NCI-H82 (cell line): ENCODE results near the gene EEA1.

Source experiments
- DNase-seq: peaks from one replicate; lab custom pipeline; 2025; lab: John Stamatoyannopoulos, UW

The EEA1 gene

GRCh38 chr12:92747151-92747550 lies 181.9 kb downstream of the EEA1 start:
- DNase-seq: no peak

DNA sequence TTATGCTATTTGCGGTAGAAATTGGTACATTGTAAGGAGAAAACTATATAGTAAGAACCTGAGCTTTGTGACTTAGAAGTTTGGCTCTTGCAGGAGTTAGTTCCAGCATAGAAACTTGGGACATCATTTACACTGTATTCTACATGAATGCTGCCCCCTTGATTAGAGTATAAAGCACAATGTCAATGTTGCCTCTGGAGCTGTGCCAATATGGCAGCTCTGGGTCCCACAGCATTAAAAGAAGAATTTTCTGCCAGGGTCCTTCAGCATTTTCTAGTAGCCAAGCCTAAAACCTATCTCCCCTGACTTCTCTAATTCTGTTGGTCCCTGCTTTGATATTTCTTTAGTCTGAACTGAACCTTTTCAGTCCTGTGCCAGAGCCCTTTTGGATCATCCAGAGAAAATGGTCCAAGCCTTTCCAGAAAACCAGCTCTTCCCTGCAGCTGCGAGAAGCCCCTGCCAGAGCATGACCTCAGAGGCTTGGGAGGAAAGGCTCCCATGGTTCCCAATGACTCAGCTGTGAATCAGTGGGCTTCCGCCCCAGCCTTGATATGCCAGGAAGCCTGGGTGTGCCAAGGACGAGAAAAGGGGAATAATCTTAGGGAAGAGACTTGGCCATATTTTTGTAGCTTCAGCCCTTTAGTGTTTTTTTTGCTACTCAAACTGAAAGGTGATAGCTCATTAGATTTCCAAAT lies 183.1 kb downstream of the EEA1 start:
- no peak for DNase-seq

- no peak for DNase-seq
These were observed 186.1 kb downstream of the EEA1 start for GRCh38 chr12:92743026-92743425.

DNA sequence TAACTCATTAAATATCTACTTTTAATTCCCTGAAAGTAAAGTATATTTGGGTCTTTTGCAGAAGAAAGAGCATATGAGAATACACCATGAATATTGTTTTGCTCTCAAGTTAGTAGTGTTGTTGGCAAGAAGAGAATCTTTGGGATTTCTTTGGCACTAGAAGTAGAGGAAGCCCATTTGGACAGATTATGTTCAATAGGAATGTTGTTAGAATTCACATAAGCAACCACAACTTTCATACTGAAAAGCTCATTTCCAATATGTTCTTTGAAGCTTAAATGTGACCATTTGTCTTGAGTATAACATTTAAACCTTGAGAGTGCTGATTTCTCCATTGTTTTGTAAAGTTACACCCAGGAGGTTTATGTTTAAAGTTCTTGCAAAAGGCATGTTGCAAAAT lies 188.7 kb downstream of the EEA1 start:
- DNase-seq: no peak

DNA sequence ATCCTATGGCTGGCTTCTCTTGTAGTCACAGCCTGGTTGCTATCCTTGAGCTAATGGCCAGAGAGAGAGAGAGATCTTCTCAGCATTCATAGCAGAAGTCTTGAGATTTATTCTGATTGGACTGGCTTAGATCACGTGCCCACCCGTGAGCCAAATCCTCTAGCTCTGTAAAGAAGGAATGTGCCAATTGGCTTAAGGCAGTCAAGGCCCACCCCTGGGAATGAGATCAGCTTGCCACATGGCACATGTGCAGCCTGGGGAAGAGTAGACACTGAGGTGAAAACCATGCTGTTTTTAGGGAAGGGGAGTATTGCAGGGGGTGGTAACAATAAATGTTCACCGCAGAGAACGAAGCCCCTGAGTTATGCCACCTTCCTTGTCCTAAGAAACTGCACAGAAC lies 190.0 kb downstream of the EEA1 start:
- peak; percentile 86 for DNase-seq

DNA sequence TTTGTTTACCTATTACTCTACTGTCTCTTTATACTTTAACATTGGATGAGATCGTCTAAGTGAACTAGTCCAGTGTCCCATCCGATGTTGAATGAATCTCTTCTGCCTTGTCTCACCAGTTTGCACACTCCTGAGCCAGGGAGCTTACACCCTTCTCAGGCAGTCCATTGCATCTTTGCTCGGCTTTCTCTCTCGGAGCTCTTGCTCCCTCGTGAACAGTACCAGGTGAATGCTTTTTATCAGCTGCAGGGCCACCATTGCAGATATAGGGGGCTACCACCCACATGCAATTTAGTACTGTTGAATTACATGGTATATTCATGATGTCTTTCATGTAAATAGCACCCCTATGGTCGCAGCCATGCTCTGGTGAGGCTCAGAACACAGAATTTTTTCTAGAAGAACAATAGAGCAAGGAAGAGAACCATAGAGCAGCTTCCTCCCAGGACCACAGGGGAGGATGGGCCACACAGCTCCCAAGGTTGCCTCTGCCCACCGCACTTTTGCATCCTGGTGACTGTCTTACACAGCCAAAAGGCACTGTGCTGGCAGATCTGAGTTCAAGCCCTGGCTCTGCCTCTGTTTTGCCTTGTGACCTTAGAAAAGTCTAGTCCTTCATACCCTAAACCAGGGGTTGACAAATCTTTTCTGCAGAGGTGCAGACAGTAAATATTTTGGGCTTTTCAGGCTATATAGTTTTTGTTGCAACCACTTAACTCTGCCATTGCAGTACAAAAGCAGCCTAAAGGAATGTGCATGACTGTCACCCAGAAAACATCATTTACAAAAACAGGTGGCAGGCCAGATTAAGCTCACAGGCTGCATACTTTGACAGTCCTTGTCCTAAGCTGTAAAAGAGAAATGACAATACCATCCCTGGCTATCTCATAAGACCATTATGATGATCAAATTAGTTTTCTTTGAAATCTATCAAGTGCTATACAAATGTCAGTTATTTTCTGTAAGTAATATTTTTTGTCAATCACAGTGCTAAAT lies 190.9 kb downstream of the EEA1 start:
- DNase-seq: peak; percentile 41

GRCh38 chr12:92736605-92737004 lies 192.5 kb downstream of the EEA1 start:
- no peak for DNase-seq

GRCh38 chr12:92735131-92735721 lies 193.9 kb downstream of the EEA1 start:
- no peak for DNase-seq

GRCh38 chr12:92733661-92734060 lies 195.4 kb downstream of the EEA1 start:
- no peak for DNase-seq

DNA sequence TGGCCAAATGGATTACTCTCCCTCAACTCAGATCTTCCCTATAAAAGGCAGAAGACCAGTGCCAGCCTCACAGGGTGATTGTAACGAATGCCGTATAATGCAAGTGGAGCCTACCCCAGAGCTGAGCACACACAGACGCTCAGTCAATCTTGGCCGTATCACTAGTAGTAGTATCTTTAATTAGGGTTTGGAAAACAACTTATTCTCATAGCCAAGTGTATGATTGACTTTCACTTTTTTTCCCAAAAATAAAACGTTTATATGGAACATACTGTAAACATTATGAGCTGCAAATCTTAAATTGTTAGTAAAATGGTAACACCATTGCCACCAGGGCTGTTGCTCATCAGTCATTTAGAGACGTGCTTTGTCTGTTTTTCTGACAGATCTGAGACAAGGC lies 195.9 kb downstream of the EEA1 start:
- DNase-seq: no peak

- peak; percentile 33 for DNase-seq
These were observed 196.4 kb downstream of the EEA1 start for GRCh38 chr12:92732716-92733115.

DNA sequence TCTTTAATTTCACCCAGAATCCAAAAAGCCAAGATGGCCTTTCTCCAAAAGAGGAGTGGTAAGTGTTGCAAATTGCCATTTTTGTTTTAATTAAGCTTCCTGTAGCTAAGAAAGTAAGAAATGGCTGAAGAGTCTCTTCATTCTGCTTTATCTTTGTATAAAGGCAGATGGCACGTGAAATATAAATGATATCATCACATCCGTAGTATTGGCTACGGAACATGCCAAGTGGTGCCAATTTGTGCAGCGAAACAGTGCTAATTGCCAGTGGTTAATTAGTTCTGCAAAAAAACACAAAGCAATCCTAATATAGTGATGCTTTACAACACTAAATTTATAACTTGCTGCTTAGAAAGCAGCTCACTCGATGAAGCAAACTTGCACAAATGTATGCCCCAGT lies 196.9 kb downstream of the EEA1 start:
- no peak for DNase-seq

DNA sequence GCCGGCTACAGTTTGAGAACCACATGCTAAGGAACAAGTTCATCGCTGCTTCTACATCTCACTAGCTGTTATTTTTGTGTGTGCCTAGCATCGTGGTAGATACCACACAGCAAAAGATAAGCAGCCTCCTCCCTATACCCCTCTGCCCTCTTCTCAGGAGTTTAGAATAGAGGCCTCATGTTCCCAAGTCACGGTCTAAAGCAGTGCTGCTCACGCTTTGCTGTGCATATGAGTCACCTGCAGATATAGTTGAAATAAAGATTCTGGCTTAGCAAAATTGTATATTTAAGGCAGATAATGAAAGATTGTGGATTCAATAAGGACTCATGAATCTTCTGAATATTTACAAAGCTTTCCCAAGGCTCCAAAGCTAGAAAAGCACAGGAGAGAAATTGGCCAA lies 198.3 kb downstream of the EEA1 start:
- DNase-seq: peak; percentile 45

- peak; percentile 89 for DNase-seq
These were observed 199.3 kb downstream of the EEA1 start for GRCh38 chr12:92729773-92730305.

DNA sequence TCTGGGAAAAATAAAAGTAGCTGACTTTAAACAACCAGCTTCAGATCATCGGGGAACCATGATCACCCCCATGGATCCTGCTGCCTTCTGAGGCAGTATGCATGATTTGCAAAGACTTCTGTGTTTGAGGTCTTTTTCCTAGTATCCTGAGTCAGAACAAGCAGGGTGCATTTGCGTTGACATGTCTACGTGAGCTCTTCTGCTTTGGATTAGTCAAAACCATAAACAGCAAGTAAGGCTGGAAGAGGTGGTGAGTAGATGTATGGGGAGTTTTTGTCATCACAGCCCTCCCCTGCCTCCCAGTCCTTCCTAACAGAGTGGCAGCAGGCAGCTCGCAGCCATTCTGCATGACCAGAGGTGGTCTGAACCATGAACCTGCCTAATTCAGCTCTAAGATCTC lies 202.2 kb downstream of the EEA1 start:
- no peak for DNase-seq

DNA sequence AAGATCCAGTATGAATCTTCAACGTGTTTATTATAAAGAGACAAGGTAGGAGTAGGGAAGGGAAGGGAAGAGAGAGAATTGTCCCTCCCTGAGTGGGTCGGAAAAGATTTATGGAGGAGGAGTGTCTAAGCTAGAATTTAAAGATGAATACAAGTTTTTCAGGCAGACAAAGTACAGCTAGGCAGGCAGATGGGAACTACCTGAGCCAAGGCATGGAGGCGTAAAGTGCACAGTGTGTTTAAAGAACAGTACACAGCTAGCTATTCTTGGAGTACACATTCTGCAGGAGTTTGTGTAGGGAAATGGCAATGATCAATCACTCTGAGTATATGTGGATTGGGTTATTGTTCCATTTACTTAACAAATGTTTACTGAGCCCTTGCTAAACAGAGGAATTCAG lies 206.2 kb downstream of the EEA1 start:
- DNase-seq: no peak

DNA sequence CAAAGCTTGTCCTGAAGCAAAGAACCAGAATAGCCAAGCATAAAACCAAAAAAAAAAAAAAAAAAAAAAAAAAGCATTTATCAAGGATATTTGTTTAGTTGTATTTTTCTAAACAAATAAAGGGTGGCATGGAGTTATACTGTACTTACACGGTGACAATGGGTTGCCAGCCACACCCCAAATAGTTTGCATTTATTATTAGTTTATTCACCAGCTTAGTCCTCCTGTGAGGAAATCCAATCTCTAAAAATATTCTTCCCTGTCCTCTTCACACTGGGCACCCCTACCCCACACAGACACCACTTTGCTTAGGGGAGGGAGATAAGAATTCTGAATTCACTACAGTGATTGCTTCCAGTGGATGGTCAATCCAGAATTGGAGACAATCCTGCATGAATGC lies 207.4 kb downstream of the EEA1 start:
- DNase-seq: no peak

- DNase-seq: no peak
These were observed 208.0 kb downstream of the EEA1 start for GRCh38 chr12:92721130-92721529.
